Stimulated activated effector memory CD8-positive, alpha-beta T cell treated with anti-CD3 and anti-CD28 coated beads, Interleukin-12 subunit alpha, Interleukin-12 subunit beta, amount 100 ng/mL, for 72 hours (primary cell): ENCODE data around the gene INSYN2B.
"Not testable (repeated sequence)": the region's sequence is repeated elsewhere in the genome, so short reads cannot be mapped to it uniquely, and the experiment has no call there.

ENCODE experiments used
- ATAC-seq: fragments of 150-1000 bp; cut with Tn5 transposase; 2 replicates; pipeline ENCODE4 v1.10.0; 2021
- DNase-seq, 2 donors: peaks; one replicate each; pipeline ENCODE4 v3.0.0; 2021 to 2022; ENCODE audit warnings: low spot score in 2 of 2
- H3K27ac Mint-ChIP-seq: one replicate; pipeline ENCODE4 v1.8.0; 2022; ENCODE audit warnings: mild to moderate bottlenecking, mixed read lengths
- H3K36me3 Mint-ChIP-seq: one replicate; pipeline ENCODE4 v1.8.0; 2022; ENCODE audit warnings: mild to moderate bottlenecking, mixed read lengths
- H3K4me1 Mint-ChIP-seq: one replicate; pipeline ENCODE4 v1.8.0; 2022; ENCODE audit warnings: mixed read lengths
- H3K4me3 Mint-ChIP-seq: one replicate; pipeline ENCODE4 v1.8.0; 2022; ENCODE audit warnings: mild to moderate bottlenecking, mixed read lengths
- H3K9me3 Mint-ChIP-seq: one replicate; pipeline ENCODE4 v1.8.0; 2022; ENCODE audit warnings: mixed read lengths

The INSYN2B gene

DNA sequence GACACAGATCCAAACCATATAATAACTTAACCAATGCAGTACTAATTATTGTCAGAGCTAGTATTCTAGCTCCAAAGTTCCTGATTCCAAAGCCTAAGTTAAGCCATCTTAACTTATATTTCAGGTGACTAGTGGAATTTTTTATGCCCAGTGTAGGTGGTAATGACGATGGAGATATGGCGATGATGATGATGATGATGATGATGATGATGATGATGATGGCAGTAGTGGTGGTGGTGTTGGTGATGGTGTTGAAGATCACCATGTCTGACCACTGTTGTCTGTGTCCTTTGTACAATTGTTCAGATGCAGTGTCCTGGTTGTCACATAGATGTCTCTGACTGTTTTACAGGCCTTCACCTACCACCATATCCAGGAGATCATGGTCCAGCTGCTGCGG lies 139.9 kb downstream of the INSYN2B start:
- no peaks in the 10 kb centered on the region for H3K9me3 Mint-ChIP-seq
- no peak overlapping the region for H3K4me3 Mint-ChIP-seq
- peaks cover 68% of the 10 kb centered on the region for H3K36me3 Mint-ChIP-seq
- no peak overlapping the region for H3K27ac Mint-ChIP-seq
- H3K4me1 Mint-ChIP-seq = peaks cover 43% of the 10 kb centered on the region
- ATAC-seq (no peak), DNase-seq (no peak)

DNA sequence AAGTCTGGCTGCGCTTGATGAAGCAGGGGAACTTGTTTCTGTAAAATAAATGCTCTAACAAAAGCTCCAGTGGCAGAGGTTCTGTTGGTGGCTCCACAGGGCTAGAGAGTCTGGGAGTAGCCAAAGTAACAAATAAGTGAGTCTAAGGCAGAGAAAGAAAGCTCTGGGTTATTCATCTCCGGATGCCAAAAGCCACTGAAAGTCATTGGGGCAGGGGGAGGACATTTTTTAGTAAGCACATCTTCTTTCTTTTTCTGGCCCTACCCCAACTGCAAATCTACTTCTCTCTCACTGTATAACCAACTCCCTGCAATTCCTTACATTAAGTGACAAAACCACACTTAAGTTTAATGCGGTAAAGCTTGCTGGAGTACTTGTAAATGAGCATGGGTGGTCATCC lies 141.6 kb downstream of the INSYN2B start:
- DNase-seq (peak in 1 of 2 donors; percentile 56), ATAC-seq (peak; percentile 93)
- Mint-ChIP-seq H3K4me3 (no peak overlapping the region), H3K36me3 (peaks cover 60% of the 10 kb centered on the region), H3K27ac (peak overlapping the region; percentile 19), H3K4me1 (peaks cover 40% of the 10 kb centered on the region), H3K9me3 (no peaks in the 10 kb centered on the region)

DNA sequence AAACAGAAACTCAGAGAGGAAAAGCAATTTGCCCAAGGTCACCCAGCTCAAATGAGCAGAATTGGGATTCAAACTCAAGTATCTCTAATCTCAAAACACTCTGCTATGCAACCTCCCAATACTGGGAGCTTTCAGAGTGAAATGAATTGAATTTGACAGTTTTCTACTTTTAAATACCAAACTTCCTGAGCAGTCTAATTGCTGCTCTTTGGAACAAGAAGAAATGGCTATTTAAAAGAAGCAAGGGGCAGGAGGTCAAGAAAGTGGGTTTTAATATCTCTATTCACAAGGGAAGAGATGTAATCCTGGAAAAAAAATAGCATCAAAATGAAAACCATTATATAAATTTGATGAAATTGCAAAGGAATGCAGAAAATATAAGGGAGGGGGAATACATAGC lies 142.6 kb downstream of the INSYN2B start:
- Mint-ChIP-seq H3K27ac (peak overlapping the region; percentile 19), H3K36me3 (peaks cover 50% of the 10 kb centered on the region), H3K4me1 (peaks cover 49% of the 10 kb centered on the region), H3K9me3 (no peaks in the 10 kb centered on the region), H3K4me3 (no peak overlapping the region)
- no peak for ATAC-seq
- DNase-seq = no peak

DNA sequence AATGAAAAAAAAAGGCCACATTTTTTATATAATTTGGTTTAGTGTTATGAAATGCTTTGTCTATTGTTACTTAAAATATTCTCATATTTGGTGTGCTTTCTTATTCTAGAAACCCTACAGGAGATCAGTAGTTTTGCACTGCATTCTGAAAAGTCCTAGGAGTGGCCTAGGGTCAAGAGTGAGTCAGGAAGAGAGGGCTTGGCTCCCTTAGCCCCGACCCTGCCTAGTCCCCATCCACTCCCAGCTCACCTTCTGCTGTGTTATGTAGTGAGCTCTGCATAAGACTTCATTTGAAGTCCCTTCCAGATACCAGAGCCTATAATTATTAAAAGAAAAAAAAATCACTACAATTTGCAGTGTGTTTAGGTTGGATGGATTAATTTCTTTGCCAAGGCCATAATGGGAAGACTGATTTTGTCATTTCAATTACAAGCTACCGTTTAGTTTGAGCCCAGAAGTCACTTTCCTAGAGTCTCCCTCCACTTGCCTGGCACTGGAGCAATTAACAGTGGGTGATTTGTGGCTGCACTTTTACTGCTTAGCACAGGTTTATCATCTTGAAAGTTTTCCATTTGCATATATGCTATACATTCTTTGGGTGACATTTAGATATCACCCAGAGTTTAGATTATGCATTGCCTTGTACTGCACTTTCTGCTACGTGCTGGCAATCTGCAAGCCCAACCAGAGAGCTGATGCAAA lies 143.3 kb downstream of the INSYN2B start:
- DNase-seq = no peak
- Mint-ChIP-seq H3K4me1 (peaks cover 56% of the 10 kb centered on the region), H3K27ac (no peak overlapping the region), H3K9me3 (no peaks in the 10 kb centered on the region), H3K36me3 (peaks cover 43% of the 10 kb centered on the region), H3K4me3 (no peak overlapping the region)
- no peak for ATAC-seq

DNA sequence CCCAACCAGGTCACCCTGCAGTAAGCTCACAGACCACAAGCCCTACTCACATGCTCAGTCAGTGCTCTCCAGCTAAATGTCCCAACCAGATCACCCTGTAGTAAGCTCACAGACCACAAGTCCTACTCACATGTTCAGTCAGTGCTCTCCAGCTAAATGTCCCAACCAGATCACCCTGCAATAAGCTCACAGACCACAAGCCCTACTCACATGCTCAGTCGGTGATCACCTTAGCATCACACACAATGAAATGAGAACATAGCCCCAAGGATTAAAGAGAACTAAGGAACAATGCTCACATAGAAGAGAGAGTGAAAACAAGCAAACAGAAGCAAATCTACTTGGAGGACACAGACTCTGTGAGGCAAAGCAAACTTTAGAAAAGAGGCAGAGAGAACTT lies 145.8 kb downstream of the INSYN2B start:
- not testable (repeated sequence) for DNase-seq, H3K4me3 Mint-ChIP-seq, H3K9me3 Mint-ChIP-seq
- H3K4me1 Mint-ChIP-seq = peaks cover 49% of the 10 kb centered on the region
- H3K36me3 Mint-ChIP-seq = peaks cover 18% of the 10 kb centered on the region
- peak; percentile 71 for ATAC-seq
- peak overlapping the region; percentile 53 for H3K27ac Mint-ChIP-seq

DNA sequence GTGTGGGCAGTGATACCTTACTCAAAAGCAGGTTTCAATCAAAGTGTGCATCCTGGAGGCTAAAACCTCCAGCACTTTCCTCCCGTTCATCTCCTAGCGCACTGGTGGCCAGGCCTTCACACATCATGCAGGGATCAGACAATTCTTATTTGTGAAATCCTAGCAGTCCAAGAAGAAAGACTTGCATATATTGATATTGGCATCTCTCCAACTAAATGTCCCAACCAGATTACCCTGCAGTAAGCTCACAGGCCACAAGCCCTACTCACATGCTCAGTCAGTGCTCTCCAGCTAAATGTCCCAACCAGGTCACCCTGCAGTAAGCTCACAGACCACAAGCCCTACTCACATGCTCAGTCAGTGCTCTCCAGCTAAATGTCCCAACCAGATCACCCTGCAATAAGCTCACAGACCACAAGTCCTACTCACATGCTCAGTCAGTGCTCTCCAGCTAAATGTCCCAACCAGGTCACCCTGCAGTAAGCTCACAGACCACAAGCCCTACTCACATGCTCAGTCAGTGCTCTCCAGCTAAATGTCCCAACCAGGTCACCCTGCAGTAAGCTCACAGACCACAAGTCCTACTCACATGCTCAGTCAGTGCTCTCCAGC lies 146.5 kb downstream of the INSYN2B start:
- ATAC-seq = peak; percentile 34
- H3K4me3 Mint-ChIP-seq, H3K9me3 Mint-ChIP-seq, DNase-seq: not testable (repeated sequence)
- Mint-ChIP-seq H3K4me1 (peaks cover 48% of the 10 kb centered on the region), H3K36me3 (peaks cover 16% of the 10 kb centered on the region), H3K27ac (peak overlapping the region; percentile 24)

DNA sequence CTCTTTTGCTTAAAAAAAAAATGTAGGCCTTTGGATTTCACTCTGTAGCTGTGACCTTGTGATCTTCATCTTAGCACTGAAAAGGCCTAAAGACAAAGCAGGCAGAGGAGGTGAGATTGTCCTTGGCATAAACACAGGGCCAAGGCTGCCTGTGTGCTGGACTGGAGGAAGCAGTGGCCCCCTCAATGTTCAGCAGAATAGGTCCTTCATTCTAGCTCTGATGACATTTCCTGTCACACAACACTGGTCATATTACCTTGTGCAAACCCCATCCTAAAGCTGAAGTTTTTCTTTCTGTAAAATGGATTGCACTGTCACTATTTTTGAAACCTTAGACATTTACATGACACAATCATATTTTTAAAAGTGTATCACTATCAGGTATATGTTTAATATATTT lies 147.4 kb downstream of the INSYN2B start:
- no peak for DNase-seq
- Mint-ChIP-seq H3K4me3 (no peak overlapping the region), H3K9me3 (no peaks in the 10 kb centered on the region), H3K27ac (peak overlapping the region; percentile 24), H3K36me3 (peaks cover 10% of the 10 kb centered on the region), H3K4me1 (peaks cover 48% of the 10 kb centered on the region)
- ATAC-seq = peak; percentile 28

DNA sequence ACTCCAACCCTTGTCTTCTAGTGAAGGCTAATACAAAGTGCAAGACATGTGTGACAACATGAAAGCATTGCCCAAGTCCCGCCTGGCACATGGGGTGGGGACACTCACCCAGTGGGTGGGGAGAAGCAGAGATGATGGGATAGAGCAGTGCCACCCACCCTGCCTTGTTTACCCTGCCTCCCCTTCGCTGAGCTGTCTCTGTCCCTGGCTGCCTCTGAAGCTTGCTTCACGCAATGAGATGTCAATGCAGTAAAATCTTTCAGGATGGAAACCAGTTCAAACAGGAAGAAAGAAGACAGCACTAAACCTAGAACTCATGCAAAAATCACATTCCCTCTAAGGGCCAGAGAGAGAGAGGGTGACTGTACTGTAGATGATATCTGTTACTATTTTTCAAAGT lies 148.0 kb downstream of the INSYN2B start:
- H3K27ac Mint-ChIP-seq = peak overlapping the region; percentile 24
- H3K9me3 Mint-ChIP-seq = no peaks in the 10 kb centered on the region
- H3K4me3 Mint-ChIP-seq = no peak overlapping the region
- peaks cover 47% of the 10 kb centered on the region for H3K4me1 Mint-ChIP-seq
- H3K36me3 Mint-ChIP-seq = peaks cover 14% of the 10 kb centered on the region
- DNase-seq (no peak), ATAC-seq (no peak)

DNA sequence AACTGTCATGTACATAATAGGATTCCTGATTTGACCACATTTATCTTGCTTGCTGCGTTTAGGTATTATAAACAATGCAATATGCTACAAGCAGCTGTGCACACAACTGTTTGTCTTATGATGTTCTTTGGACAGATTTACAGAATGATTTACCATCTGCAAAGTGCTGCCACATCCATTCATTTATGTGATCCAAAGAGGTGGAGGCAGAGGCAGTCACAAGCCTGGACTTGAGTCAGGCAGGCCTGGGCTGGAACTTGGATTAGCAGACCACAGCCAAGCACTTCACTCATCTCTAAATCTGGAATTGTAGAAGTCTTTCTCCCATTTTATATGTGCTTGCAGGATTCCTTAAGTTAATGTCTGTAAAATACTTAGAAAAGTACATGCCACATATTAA lies 149.0 kb downstream of the INSYN2B start:
- Mint-ChIP-seq H3K27ac (peak overlapping the region; percentile 24), H3K9me3 (no peaks in the 10 kb centered on the region), H3K4me1 (peaks cover 49% of the 10 kb centered on the region), H3K36me3 (peaks cover 18% of the 10 kb centered on the region), H3K4me3 (no peak overlapping the region)
- DNase-seq (no peak), ATAC-seq (no peak)

DNA sequence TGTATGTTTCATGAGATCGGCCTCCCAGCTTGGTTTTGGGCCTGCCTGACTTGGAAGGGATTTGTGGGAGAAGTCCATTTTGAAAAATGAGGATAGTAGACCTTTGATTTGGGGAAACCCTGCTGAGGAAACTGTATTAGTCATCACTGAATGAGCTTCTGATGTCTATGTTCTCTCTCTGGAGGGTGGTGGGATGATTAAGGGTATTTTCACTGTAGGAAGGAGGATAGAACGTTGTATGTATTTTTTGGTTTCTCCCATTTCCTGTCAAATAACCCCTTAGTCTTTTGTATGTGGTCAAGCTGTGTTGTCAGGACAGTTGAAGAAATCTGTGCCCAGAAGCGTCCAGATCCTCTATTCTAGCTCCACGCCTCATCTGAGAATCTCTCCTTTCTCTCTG lies 151.9 kb downstream of the INSYN2B start:
- ATAC-seq (no peak), DNase-seq (no peak)
- Mint-ChIP-seq H3K27ac (peak overlapping the region; percentile 23), H3K9me3 (no peaks in the 10 kb centered on the region), H3K4me3 (no peak overlapping the region), H3K4me1 (peaks cover 37% of the 10 kb centered on the region), H3K36me3 (peaks cover 15% of the 10 kb centered on the region)

DNA sequence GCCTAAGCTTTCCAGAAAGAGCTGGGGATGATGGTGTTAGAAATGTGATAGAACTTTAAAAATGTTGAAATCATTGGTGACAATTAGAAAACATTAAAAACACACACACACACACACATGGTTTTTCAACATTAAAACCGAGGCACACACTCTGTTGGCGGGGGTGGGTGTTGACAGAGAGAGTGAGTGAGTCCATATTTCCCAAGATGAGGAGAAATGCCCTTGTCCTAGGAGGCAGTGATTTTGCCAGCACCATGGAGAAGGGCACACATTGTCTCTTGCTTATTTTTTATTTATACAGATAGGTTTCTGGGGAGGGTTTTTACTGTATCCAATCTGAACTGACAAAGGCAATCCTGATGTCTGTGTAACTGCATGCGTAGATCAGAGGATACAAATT lies 152.5 kb downstream of the INSYN2B start:
- Mint-ChIP-seq H3K9me3 (no peaks in the 10 kb centered on the region), H3K27ac (peak overlapping the region; percentile 23), H3K4me3 (no peak overlapping the region), H3K4me1 (peaks cover 31% of the 10 kb centered on the region), H3K36me3 (peaks cover 15% of the 10 kb centered on the region)
- no peak for ATAC-seq
- no peak for DNase-seq

DNA sequence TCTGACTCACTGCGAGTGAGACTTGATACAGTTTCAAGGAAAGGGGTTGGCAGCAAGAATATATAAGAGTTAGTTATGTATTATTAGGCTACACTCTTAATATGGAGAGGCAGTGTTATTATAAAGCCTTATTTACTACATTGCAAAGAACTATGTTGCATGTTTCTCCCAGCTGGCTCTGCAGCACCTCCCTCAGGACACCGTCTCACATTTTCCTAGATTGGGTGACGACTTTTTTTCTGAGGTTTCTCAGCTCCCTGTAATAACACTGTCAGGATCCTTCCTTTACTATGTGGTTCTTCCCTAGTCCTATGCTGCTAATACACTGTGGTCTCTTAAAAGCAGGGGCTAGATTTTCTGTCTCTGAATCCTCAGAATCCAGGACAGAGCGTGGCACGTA lies 153.7 kb downstream of the INSYN2B start:
- peak overlapping the region; percentile 9 for H3K27ac Mint-ChIP-seq
- no peak for ATAC-seq
- no peak overlapping the region for H3K4me3 Mint-ChIP-seq

DNA sequence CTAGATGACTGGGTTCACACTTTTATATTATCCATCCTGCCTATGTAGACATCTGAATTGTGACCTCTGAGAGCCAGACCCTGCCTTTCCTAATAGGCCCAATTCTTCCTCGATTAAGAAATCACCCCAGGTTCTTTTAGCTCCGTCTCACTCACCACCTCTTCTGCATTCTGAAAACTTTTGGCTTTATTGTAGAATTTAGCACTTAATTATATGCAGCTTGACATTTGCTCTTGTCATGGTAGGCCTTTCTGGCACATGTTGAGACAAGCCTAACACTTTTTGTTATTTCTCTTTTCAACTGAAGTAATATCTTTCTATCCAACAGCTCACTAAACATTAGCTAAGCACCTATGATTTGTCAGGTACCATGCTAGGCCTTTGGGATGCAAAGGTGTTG lies 163.3 kb downstream of the INSYN2B start:
- H3K4me1 Mint-ChIP-seq = peaks cover 5% of the 10 kb centered on the region
- H3K4me3 Mint-ChIP-seq = no peak overlapping the region
- peaks cover 76% of the 10 kb centered on the region for H3K36me3 Mint-ChIP-seq
- H3K27ac Mint-ChIP-seq = no peak overlapping the region
- H3K9me3 Mint-ChIP-seq = no peaks in the 10 kb centered on the region
- DNase-seq = no peak
- ATAC-seq = no peak

More for the DNA sequence above, 153.7 kb downstream of the INSYN2B start:
- Mint-ChIP-seq H3K36me3 (peaks cover 15% of the 10 kb centered on the region), H3K4me1 (peaks cover 24% of the 10 kb centered on the region), H3K9me3 (no peaks in the 10 kb centered on the region)
- no peak for DNase-seq

DNA sequence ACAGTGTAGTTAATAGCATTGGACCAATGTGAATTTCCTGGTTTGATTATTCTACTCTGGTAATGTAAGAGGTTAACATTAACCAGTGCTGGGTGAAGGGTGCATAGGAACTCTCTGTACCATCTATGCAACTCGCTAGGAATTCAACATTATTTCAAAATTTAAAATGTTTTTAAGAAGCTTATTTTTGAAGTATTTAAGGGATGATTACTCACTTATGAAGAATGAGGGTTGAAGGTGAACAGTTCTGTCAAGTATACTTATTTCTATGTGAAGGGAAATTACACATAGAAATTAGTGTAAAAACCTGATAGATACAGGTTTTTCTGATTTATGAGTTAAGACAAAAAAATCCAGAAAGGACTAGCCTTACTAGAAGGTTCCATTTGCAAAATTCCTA lies 165.8 kb downstream of the INSYN2B start:
- peaks cover 79% of the 10 kb centered on the region for H3K36me3 Mint-ChIP-seq
- ATAC-seq (no peak), DNase-seq (no peak)
- no peak overlapping the region for H3K4me3 Mint-ChIP-seq
- peaks cover 10% of the 10 kb centered on the region for H3K4me1 Mint-ChIP-seq
- H3K27ac Mint-ChIP-seq = no peak overlapping the region
- no peaks in the 10 kb centered on the region for H3K9me3 Mint-ChIP-seq
